Immature natural killer cell (primary cell): ENCODE data around the gene FASTKD3. TPM values are rescaled to one million over a fixed set of nuclear protein-coding genes. Genes with fewer than 3 reads are reported as not detected.
"Not testable (repeated sequence)": the region's sequence is repeated elsewhere in the genome, so short reads cannot be mapped to it uniquely, and the experiment has no call there.

Experiments
- DNase-seq, 3 donors: peaks; one replicate each; pipeline ENCODE4 v3.0.0; 2022; ENCODE audit warnings: mixed read lengths in 1 of 3
- H3K27ac Mint-ChIP-seq, 6 donors: one replicate each; pipeline ENCODE4 v1.8.0; 2020; ENCODE audit warnings: mixed read lengths in 6 of 6, mild to moderate bottlenecking in 5 of 6, inconsistent platforms in 4 of 6, moderate library complexity in 3 of 6
- H3K27me3 Mint-ChIP-seq, 3 donors: one replicate each; pipeline ENCODE4 v1.8.0; 2020 to 2021; ENCODE audit warnings: low read depth in 3 of 3, mild to moderate bottlenecking in 3 of 3, mixed read lengths in 3 of 3, moderate library complexity in 3 of 3, inconsistent platforms in 1 of 3
- H3K36me3 Mint-ChIP-seq, 3 donors: one replicate each; pipeline ENCODE4 v1.8.0; 2020; ENCODE audit warnings: mixed read lengths in 3 of 3, inconsistent platforms in 2 of 3, mild to moderate bottlenecking in 2 of 3
- H3K4me1 Mint-ChIP-seq, 2 donors: one replicate each; pipeline ENCODE4 v1.8.0; 2020; ENCODE audit warnings: inconsistent platforms in 2 of 2, mild to moderate bottlenecking in 2 of 2, mixed read lengths in 2 of 2, moderate library complexity in 1 of 2
- H3K4me3 Mint-ChIP-seq, 5 donors: one replicate each; pipeline ENCODE4 v1.8.0; 2020; ENCODE audit warnings: mild to moderate bottlenecking in 5 of 5, mixed read lengths in 5 of 5, inconsistent platforms in 3 of 5, moderate library complexity in 3 of 5
- H3K9me3 Mint-ChIP-seq, 6 donors: one replicate each; pipeline ENCODE4 v1.8.0; 2020; ENCODE audit warnings: mild to moderate bottlenecking in 6 of 6, mixed read lengths in 6 of 6, inconsistent platforms in 4 of 6, moderate library complexity in 3 of 6
- polyA plus RNA-seq, 3 donors: library from polyadenylated mRNA; unstranded; fragments of 300-500 nt; fragmentation: Illumina TruSeq; gene quantifications; one replicate each; pipeline ENCODE4 v1.2.3, GENCODE V29; 2021

FASTKD3 gene, protein sequence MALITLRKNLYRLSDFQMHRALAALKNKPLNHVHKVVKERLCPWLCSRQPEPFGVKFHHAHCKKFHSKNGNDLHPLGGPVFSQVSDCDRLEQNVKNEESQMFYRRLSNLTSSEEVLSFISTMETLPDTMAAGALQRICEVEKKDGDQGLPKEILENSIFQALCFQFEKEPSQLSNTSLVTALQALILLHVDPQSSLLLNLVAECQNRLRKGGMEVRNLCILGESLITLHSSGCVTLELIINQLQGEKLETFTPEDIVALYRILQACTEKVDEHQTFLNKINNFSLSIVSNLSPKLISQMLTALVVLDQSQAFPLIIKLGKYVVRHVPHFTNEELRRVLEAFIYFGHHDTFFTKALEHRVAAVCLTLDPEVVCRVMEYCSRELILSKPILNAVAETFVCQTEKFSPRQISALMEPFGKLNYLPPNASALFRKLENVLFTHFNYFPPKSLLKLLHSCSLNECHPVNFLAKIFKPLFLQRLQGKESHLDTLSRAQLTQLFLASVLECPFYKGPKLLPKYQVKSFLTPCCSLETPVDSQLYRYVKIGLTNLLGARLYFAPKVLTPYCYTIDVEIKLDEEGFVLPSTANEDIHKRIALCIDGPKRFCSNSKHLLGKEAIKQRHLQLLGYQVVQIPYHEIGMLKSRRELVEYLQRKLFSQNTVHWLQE
- 10 to 100 TPM; 11.7 to 13.9 (median 12.5) TPM for polyA plus RNA-seq

DNA sequence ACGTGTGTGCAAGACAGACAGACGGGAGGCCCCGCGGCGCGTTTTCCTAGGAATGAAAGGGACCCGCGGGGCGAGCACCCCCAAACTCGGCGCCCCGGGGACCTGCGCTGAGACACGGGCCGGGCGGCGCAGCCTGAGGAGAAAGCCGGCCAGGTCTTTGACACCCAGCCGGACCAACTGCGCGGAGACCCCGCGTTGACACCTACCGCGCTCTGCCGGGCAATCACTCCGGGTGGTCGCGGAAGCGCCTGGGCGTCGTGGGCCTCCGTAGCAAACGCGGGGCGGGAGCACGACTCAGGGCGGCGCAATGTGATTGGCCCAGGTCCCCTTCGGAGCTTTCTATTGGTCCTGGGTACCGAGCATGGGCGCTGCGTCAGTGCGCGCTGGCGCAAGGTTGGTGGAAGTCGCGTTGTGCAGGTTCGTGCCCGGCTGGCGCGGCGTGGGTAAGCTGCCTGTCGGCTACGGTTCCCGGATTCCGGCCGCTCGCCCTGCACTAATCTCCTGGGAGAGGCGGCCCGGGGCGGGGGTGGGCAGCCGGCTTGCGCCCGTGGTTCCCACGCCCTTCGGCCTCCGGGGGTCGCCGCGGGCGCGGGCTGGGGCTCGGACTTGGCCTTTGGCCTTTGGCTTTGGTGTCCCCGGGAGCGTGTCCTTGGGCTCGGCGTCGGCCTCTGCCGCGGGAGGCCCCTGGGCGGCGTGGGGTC lies at the start of gene FASTKD3, which contains the start of gene MTRR:
Gene FASTKD3 (minus strand): TSS at position 259 of the 701 bp plus-strand sequence. CDS start 948 bp downstream, outside the sequence.
Gene MTRR (plus strand): TSS at position 376 of the 701 bp plus-strand sequence. CDS start 1,647 bp downstream, outside the sequence.
- Mint-ChIP-seq H3K27me3 (peaks cover 0 to 6% (median 0%) of the 10 kb centered on the region in 3 donors), H3K9me3 (no peaks in the 10 kb centered on the region), H3K4me1 (peaks cover 65 to 86% of the 10 kb centered on the region in 2 donors), H3K4me3 (peak within 1 kb of the TSS; percentile 95 to 99 (median 97)), H3K27ac (peak within 1 kb of the TSS; percentile 82 to 94 (median 94)), H3K36me3 (peaks cover 0 to 14% (median 0%) of the 10 kb centered on the region in 3 donors)
- DNase-seq: peak; percentile 87 to 89 (median 87)

DNA sequence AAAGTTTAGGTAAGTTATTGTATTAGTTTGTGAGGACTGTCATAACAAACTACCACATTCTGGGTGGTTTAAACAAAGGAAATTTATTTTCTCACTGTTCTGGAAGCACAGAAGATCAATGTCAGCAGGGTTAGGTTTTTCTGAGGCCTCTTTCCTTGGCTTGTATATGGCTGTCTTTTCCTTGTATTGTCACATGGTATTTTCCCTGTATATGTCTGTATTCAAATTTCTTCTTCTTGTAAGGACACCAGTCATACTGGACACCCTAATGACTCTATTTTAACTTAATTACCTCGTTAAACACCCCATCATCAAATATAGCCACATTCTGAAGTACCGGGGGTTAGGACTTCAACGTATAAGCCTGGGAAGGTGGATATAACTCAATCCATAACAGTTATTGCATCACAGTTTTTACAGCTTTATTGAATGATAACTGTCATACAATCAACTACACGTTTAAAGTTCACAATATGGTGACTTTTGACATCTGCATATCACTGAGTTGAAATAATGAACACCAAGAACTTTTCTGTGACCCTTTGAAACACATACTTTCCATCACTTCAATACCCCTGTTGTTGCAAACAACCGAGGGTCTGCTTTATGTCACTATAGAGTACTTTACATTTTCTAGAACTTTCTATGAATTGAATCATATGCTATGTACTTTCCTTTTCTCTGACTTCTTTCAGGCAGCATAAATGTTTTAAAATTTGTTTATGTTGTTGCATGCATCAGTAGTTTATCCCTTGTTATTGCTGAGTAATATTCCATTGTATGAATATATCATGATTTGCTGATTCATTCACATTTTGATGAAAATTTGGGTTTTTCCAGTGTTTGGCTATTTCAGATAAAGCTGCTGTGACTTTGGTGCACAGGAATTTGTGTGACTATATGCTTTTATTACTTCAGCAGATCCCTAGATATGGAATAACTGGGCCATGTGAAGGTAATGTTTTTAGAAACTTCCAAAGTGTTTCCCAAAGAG lies 48.6 kb upstream of the FASTKD3 start:
- H3K9me3 Mint-ChIP-seq: peaks cover 1 to 28% (median 12%) of the 10 kb centered on the region in 6 donors
- no peak overlapping the region for H3K27ac Mint-ChIP-seq
- H3K4me3 Mint-ChIP-seq: no peak overlapping the region
- H3K27me3 Mint-ChIP-seq: peaks cover 0 to 4% (median 1%) of the 10 kb centered on the region in 3 donors
- no peak for DNase-seq
- H3K36me3 Mint-ChIP-seq: peaks cover 3 to 7% (median 4%) of the 10 kb centered on the region in 3 donors
- H3K4me1 Mint-ChIP-seq: no peaks in the 10 kb centered on the region

DNA sequence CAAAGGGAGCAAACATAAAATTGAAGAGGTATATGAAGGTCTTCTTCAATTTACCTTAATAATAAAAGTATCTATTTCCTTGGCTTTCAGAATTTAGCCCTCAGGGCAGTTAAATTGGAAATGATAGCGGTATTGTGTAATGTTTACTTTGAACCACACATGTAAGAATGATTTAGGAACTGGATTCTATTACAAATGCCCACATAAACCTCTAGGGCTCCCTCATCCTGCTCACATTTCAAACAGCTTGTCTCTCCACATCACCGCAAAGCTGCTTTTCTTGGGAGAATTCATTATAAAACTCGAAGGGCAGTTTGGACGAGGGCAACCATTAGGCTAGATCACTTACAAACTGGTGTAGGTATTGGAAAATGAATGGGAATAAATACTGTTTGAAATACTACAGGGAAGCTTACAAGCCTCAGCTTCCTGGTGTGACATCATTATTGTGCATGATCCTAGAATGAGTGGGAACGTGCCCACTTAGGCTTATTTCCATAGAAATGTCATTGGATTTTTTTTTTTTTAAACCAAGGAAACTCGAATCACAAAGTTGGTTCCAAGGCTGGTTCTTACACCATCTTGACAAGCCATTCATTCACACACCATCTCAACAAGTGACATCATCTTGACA lies 47.5 kb upstream of the FASTKD3 start:
- Mint-ChIP-seq H3K9me3 (peaks cover 1 to 29% (median 12%) of the 10 kb centered on the region in 6 donors), H3K27me3 (peaks cover 0 to 1% (median 0%) of the 10 kb centered on the region in 3 donors), H3K36me3 (peaks cover 6 to 12% (median 11%) of the 10 kb centered on the region in 3 donors), H3K4me3 (no peak overlapping the region), H3K4me1 (no peaks in the 10 kb centered on the region), H3K27ac (no peak overlapping the region)
- no peak for DNase-seq

DNA sequence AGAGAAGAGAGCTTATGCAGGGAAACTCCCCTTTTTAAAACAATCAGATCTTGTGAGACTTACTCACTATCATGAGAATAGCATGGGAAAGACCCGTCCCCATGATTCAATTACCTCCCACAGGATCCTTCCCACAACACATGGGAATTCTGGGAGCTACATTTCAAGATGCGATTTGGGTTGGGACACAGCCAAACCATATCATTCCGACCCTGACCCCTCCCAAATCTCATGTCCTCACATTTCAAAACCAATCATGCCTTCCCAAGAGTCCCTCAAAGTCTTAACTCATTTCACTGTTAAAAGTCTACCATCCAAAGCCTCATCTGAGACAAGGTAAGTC lies 42.6 kb upstream of the FASTKD3 start:
- H3K27me3 Mint-ChIP-seq, H3K4me3 Mint-ChIP-seq, DNase-seq, H3K4me1 Mint-ChIP-seq, H3K27ac Mint-ChIP-seq: not testable (repeated sequence)
- peaks cover 11 to 57% (median 35%) of the 10 kb centered on the region in 6 donors for H3K9me3 Mint-ChIP-seq
- peaks cover 45 to 53% (median 51%) of the 10 kb centered on the region in 3 donors for H3K36me3 Mint-ChIP-seq

DNA sequence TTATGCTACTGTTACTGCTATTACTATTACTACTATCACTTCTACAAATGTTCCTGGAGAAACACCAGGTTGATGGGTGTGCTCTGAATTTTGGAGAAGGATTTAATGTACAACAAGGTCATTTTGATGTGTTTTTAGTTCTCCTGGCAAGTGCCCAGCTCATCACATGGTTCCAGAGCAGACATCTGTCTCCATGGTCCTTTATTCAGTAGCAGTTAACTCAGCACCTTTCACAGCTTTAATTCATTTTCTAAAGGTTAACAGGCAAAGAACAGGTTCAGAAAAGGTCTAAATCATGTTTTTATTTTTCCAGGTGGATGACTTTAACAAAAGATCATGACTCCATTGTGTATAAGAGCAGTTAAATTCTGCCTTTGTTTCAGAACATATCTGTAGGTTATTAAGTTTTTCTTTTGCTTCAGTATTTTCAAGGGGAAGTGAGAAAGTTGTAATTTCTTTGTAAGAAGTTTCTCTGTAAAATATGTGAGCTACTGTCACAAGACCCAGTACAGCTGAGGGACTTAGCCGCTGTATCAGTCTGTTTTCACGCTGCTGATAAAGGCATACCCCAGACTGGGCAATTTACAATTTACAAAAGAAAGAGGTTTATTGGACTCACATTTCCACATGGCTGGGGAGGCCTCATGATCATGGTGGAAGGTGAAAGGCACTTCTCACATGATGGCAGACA lies 42.1 kb upstream of the FASTKD3 start:
- peaks cover 11 to 56% (median 35%) of the 10 kb centered on the region in 6 donors for H3K9me3 Mint-ChIP-seq
- no peak overlapping the region for H3K4me3 Mint-ChIP-seq
- H3K36me3 Mint-ChIP-seq: peaks cover 47 to 55% (median 53%) of the 10 kb centered on the region in 3 donors
- no peak overlapping the region for H3K27ac Mint-ChIP-seq
- peaks cover 0 to 4% (median 0%) of the 10 kb centered on the region in 3 donors for H3K27me3 Mint-ChIP-seq
- H3K4me1 Mint-ChIP-seq: no peaks in the 10 kb centered on the region
- no peak for DNase-seq

DNA sequence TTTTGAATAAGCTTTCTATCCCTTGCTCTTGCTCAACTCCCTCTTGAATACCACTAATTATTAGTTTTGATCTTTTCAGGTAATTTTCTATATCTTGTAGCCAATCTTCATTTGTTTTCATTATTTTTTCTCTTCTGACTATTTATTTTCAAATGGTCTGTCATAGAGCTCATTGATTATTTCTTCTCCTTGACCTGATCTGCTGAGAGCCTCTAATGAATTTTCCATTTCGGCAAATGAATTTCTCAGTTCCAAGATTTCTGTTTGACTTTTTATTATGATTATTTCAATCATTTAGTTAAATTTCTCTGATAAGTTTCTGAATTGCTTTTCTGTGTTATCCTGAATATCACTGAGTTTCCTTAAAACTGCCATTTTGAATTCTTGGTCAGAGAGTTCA lies 39.5 kb upstream of the FASTKD3 start:
- no peak for DNase-seq
- Mint-ChIP-seq H3K9me3 (peaks cover 9 to 47% (median 31%) of the 10 kb centered on the region in 6 donors), H3K27ac (no peak overlapping the region), H3K4me1 (no peaks in the 10 kb centered on the region), H3K4me3 (no peak overlapping the region), H3K27me3 (peaks cover 0 to 4% (median 0%) of the 10 kb centered on the region in 3 donors), H3K36me3 (peaks cover 54 to 78% (median 78%) of the 10 kb centered on the region in 3 donors)

DNA sequence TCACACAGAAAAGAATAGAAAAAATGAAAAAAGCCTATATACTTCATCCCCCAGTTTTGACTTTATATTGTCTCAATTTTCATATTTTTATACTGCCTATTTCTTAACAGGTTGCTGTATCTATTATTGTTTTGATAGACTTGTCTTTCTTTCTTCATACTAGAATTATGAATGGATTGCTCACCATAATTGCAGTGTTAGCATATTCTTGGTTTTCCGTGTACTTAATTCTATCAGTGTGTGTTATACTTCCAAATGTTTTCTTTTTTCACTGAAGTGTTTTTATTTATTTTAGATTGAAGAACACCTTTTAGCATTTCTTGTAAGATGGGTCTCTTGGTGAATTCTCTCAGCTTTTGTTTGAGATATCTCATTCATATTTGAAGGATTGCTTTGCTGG lies 38.8 kb upstream of the FASTKD3 start:
- Mint-ChIP-seq H3K4me1 (no peaks in the 10 kb centered on the region), H3K36me3 (peaks cover 56 to 80% (median 77%) of the 10 kb centered on the region in 3 donors), H3K27ac (no peak overlapping the region), H3K9me3 (peaks cover 3 to 40% (median 25%) of the 10 kb centered on the region in 6 donors), H3K27me3 (peaks cover 0 to 4% (median 0%) of the 10 kb centered on the region in 3 donors), H3K4me3 (no peak overlapping the region)
- no peak for DNase-seq

DNA sequence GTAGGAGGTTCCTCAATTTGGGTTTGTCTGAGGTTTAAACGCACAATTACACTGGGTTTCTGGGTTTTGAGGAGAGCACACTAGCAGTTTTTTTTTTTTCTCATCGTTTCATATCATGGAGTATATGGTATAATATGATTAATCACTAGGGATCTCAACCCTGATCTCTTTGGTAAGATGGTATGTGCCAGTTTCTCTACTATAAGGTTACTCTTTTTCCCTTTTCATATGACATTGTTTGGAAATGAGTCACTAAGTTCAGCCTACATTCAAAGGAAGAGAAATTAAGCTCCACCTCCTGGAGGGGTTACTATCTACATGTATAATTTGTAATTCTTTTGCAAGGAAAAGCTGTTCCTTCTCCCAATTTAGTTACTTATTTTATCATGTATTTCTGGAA lies 35.3 kb upstream of the FASTKD3 start:
- no peak for DNase-seq
- peaks cover under 1 to 22% (median 13%) of the 10 kb centered on the region in 6 donors for H3K9me3 Mint-ChIP-seq
- H3K36me3 Mint-ChIP-seq: peaks cover 55 to 79% (median 62%) of the 10 kb centered on the region in 3 donors
- H3K4me3 Mint-ChIP-seq: no peak overlapping the region
- H3K27me3 Mint-ChIP-seq: peaks cover 0 to 3% (median 0%) of the 10 kb centered on the region in 3 donors
- no peaks in the 10 kb centered on the region for H3K4me1 Mint-ChIP-seq
- H3K27ac Mint-ChIP-seq: no peak overlapping the region

DNA sequence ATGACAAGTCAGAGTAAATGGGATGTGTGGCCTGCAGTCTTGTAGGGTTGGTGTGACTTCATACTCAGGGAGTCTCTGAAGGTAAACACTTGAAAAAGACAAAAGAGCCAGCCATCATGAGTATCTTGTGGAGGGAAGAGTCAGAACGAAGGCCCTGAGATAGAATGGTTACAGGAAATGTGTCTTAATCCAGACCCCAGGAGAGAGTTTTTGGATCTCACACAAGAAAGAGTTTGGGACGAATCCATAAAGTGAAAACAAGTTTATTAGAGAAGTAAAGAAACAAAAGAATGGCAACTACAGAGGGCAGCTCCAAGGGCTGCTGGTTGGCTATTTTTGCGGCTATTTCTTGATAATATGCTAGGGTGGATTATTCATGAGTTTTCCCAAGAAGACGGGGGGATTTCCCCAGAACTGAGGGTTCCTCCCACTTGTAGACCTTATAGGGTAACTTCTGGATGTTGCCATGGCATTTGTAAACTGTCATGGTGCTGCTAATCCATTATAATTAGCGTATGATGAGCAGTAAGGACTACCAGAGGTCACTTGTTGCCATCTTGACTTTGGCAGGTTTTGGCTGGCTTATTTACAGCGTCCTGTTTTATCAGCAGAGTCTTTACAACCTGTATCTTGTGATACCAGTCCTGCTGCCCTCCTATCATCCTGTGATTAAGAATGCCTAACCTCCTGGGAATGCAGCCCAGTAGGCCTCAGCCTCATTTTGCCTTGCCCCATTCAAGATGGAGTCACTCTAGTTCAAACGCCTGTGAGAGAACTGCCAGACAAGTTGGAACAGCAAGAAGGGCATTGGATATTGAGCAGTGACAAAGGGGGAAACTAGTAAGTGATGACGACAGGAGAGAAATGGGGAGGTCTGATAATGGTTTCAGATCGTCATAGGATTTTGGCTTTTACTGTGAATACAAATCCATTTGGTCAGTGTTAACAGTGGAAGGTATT lies 34.1 kb upstream of the FASTKD3 start:
- H3K4me3 Mint-ChIP-seq: no peak overlapping the region
- no peak for DNase-seq
- peaks cover 0 to 2% (median 0%) of the 10 kb centered on the region in 3 donors for H3K27me3 Mint-ChIP-seq
- peak overlapping the region in 1 of 6 donors; percentile 4 for H3K27ac Mint-ChIP-seq
- H3K4me1 Mint-ChIP-seq: no peaks in the 10 kb centered on the region
- peaks cover 0 to 10% (median 1%) of the 10 kb centered on the region in 6 donors for H3K9me3 Mint-ChIP-seq
- peaks cover 55 to 78% (median 57%) of the 10 kb centered on the region in 3 donors for H3K36me3 Mint-ChIP-seq

DNA sequence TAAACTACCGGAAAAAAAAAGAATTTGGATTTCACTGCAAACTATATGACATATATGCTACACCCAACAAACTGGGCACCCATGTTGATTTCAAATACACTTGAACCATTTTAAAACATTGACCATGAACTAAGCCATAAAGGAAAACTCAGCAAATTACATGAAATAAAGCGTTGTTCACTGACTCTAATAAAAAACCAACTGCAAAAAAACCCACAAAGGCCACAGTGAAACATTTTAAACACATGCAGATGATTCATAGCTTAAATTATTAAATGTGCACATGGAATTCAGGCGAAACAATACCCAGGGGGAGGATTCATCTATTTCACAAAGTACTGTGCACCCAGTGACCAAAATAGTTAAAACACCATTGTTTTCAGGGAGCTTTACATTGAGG lies 33.4 kb upstream of the FASTKD3 start:
- Mint-ChIP-seq H3K4me1 (no peaks in the 10 kb centered on the region), H3K27me3 (peaks cover 0 to 1% (median 0%) of the 10 kb centered on the region in 3 donors), H3K36me3 (peaks cover 50 to 71% (median 54%) of the 10 kb centered on the region in 3 donors), H3K9me3 (peaks cover 0 to 3% (median 0%) of the 10 kb centered on the region in 6 donors), H3K4me3 (no peak overlapping the region), H3K27ac (no peak overlapping the region)
- DNase-seq: no peak
